ENCODE data around the gene ZSCAN10.
"Not testable (repeated sequence)": the region's sequence is repeated elsewhere in the genome, so short reads cannot be mapped to it uniquely, and the experiment has no call there.

ZSCAN10 gene

DNA sequence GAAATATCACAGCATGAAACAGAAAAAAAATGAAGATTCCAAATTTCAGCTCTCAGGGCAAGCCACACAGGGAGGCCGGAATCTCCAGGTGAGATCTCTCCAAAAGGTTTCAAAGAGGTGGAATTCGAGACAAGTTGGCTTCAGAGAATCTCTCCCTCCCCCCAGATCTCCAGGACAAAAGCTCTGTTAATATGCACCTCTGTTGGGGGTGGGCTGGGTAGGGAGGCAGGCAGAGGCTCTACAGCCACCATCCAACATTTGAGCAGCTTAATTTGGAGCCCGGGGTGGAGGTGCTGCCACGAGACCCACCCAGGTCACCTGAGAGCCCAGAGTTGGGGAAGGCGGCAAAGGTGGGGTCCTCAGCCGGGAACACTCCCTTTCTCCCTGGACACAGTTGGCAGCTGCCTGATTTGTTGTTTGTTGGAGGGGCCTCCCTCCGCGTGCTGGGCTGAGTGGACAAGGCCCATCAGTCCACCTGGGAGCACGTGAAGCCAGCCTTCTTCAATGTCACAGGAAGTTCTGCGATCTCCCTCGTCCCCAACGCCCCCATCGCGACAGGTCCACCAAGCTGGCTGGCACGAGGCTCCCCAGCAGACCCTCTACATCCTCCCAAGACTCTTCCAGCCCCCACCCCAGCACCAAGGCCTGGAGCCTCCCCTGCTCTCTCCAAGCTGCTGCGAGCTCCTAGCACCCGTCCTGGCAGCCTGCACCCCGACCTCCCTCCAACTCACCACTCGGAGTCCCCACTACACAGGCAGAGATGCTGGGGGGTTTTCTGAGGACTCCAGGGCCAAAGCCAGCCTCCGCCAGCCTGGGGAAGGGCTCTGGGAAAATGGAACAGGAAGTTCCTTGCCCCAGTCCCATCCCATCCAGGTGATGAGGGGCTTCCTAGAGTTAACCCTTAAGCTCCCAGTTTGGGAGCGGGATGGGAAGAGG lies at the start of gene ZSCAN10:
Gene ZSCAN10 (minus strand): TSS at position 836 of the 936 bp plus-strand sequence. CDS start 6,357 bp downstream, outside the sequence.
- DNase-seq (ENCODE audit: low read depth) = no peak

DNA sequence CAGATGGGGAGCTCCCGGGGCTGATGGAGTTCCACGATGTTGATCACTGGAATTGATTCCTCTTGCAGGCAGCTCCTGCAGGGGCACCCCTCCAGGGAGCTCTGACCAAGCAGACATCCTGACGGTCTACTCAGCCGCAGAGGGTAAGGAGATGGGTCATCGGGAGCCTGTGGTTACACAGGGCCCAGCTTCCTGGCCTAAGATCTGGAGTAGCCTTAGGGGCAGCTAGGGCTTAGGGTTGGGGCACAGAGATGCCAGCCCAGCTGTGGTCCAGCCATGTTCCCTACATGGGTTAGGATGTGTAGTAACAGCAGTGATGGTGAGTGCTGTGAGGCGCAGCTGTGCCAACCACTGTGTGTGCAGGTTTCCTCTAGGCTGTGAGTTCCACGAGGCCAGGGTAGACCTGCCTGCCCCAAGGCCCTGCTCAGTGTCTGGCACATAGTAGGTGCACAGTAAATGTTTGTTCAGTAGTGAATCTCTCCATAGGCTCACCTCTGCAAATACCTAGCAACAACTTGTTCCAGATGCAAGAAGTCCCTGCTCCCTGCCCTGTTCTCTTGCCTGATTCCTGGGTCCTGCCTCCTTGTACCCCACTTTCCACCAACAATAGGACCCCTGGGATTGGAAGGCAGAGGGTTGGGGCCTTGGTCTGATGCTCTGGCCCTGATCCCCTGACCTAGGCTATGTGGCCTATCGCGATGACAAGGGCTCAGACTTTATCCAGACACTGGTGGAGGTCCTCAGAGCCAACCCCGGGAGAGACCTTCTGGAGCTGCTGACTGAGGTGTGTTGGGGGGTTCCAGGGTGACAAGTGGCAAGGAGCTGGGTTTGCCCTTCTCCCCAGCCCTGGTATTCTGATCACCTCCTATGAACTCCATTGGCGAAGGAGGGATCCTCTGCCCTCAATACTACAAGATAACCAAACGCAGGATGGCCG lies 49.4 kb upstream of the ZSCAN10 start:
- no peak for DNase-seq (ENCODE audit: low read depth)

DNA sequence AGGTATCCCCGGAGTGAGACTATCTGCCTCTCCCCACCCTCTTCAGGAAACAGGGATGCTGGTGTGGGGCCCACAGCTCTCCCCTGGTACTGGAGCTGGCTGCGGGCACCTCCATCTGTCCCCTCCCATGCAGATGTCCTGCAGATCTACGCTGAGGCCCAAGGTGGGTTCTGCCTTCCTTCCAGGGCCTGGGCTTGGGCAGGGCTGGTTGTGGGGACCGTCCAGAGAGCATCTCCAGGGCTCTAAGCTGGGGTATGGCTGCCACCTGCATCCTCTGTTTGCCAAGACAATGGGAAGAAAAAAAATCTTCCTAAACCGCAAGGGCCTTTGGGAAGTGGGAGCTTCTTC lies 48.6 kb upstream of the ZSCAN10 start:
- no peak for DNase-seq (ENCODE audit: low read depth)

DNA sequence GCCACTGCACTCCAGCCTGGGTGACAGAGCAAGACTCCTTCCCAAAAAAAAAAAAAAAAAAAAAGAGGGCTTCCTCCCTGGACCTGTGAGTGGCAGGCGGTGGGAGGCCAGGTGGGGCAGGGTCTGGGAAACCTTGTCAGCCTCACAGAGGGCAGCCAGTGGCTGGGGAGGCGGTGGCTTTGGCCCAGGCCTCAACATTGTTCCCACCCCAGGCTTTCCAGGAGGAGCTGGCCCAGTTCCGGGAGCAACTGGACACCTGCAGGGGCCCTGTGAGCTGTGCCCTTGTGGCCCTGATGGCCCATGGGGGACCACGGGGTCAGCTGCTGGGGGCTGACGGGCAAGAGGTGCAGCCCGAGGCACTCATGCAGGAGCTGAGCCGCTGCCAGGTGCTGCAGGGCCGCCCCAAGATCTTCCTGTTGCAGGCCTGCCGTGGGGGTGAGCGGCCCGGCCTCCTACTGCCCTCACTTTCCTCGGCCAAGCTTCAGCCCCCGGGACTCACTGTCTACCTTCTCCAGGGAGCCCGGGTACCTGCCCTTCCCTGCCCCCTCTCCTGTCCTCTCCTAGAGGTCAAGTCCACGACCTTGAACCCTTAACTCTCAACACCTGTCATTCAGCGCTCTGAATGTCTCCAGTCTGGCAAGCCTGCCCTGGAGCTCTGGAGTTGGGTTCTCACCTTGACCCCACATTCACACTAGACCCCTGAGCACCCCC lies 48.1 kb upstream of the ZSCAN10 start:
- no peak for DNase-seq (ENCODE audit: low read depth)

DNA sequence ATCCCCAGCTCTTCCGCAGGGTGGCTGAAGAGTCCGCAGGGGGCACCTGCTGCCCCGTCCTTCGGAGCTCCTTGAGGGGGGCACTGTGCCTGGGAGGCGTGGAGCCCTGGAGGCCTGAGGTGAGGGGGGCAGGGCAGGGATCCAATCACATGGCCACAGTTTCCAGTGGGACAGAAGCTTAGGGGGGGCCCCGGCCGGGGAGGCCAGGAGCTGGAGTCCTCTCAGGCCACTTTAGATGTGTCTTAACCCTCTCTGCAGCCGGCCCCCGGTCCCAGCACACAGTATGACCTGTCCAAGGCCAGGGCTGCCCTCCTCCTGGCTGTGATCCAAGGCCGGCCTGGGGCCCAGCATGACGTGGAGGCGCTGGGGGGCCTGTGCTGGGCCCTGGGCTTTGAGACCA lies 46.6 kb upstream of the ZSCAN10 start:
- DNase-seq (ENCODE audit: low read depth) = no peak

DNA sequence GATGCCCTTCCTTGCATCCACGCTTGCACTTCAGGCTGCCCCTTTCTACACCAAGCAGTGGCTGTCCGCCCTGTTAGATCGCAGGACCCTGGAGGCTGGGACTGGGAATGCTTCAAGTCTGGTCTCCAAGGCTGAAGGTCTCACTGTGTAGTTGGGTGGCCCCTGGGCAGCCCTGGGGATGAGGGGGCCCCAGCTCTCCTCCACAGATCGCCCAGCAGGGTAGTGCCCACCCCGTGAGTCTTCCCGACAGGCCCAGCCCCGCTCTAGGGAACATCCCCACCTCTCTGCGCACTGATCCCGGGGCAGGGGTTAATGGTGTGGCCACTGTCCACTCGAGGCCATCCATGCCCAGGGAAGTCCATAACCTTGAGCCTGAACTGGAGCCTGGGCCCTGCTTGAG lies 46.1 kb upstream of the ZSCAN10 start:
- DNase-seq (ENCODE audit: low read depth) = no peak

DNA sequence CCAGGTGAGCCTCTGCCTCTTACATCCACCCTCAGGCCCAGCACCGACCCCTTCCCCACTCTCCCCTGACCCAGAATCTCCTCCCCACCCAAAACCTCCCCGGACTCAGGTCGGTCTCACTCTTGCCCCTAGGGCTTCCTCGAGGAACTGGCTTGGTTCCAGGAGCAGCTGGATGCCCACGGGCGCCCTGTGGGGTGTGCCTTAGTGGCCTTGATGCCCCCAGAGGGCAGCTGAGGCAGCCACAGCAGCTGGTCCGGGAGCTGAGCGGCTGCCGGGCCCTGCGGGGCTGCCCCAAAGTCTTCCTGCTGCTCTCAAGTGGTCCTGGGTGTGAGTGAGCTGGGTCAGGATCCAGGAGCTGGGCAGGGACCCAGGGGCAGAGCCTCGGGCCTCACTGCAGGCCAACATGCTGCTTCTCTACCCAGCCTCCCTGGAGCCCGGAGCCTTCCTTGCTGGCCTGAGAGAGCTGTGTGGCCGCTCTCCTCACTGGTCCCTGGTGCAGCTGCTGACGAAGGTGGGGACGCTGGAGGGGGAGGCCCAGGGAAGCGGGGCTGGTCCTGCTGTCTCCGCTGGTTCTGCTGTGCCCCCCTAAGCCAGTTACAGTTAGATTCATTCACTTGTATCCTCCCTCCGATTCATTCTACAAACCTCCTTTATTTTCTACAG lies 45.4 kb upstream of the ZSCAN10 start:
- no peak for DNase-seq (ENCODE audit: low read depth)

DNA sequence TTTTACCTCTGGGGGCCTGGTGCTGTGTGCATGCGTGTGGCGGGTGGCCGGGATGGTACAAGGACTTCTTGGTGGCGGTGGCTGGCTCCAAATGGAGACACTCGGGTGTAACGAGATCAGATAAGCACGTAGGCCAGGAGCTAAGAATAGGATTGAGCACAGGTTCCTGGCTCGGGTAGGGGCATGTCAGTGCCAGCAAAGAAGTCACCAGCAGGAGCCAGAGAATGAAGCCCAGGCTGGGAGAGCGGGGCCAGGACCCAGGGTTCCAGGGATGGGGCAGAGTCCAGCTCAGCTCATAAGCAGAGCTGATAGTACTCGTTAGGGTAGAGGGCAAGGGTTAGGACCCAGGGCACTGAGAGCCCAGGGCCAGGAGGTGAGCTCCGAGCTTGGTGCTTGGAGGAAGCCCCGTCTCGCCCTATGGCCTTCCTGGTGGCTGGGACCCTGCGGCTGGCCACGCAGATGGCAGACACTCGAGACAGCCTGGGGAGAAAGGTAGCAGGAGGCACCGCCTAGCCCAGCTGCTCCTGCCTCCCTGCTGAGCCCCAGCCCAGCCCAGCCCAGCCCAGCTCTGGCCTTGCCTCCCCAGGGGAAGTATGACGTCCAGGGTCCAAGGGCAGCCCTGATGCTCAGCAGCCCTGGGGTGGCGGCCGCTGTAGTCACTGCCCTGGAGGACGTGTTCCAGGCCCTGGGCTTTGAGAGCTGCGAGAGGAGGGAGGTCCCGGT lies 44.7 kb upstream of the ZSCAN10 start:
- DNase-seq (ENCODE audit: low read depth) = no peak

DNA sequence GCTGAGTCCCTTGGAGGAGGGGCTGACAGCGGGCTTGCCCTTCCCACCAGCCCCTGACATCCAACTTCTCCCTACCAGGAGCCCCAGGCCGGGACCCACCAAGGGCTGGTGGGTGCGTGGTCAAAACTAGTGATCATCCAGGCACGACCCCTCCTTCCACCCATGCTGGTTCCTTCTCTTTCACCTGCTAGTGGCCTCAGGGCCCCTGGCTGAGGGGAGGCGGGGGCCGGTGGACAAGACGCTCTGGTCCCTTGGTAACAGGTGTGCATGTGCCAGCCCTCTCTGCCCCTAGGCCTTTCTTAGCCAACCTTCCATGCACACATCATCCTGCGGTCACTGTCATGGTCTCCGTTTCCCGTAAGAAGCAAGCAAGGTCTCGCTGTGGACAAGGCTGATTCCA lies 44.1 kb upstream of the ZSCAN10 start:
- no peak for DNase-seq (ENCODE audit: low read depth)

DNA sequence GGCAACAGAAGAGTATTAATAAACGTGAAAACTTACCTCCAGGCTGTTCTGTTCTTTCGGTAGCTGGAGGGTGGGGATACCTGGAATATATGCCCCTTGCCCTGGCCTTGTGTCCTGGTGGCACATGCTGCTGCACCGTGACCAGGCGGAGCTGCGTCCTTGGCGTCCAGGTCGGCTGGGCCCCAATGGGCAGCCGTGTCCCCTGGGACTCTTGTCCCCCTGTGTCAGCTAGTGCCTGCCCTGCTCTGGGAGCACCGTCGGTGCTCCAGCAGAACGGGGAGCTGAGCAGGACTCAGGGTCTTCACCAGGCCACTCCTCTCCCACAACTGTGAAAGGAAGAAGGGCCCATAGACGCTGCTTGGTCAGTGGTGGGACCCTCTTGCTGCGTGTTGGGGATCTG lies 43.7 kb upstream of the ZSCAN10 start:
- no peak for DNase-seq (ENCODE audit: low read depth)

DNA sequence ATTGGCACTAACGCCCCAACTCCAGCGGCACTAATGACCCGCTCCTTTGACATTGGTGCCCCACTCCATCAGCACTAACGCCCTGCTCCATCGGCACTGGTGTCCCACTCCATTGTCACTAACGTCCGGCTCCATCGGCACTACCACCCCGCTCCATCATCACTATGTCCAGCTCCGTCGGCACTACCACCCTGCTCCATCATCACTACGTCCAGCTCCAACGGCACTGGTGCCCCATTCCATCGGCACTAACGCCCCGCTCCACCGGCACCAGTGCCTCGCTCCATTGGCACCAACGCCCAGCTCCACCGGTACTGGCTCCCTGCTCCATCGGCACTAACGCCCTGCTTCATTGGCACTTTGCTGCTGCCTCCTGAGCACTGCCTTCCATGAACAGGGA lies 43.2 kb upstream of the ZSCAN10 start:
- DNase-seq (ENCODE audit: low read depth) = no peak

DNA sequence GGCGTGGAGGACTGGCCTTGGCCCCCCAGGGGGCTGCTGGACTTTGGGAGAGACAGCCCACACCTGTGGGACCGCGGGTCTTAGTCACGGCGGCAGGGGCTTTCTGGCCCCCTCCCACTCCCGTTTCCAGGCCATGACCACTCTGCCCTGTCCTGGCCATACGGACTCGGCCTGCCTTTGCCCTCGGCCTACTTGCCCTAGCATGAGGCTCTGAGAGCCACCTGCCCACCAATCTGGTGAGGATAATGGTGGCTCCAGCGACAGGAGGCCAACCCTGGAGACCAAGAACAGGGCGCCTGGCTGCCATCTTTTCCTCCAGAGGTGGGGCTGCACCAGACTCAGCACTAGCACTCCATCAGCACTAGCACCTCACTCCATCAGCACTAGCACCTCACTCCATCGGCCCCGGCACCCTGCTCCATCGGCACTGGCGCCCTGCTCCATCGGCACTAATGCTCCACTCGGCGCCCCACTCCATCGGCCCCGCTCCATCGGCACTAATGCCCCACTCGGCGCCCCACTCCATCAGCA lies 42.8 kb upstream of the ZSCAN10 start:
- DNase-seq (ENCODE audit: low read depth) = no peak

DNA sequence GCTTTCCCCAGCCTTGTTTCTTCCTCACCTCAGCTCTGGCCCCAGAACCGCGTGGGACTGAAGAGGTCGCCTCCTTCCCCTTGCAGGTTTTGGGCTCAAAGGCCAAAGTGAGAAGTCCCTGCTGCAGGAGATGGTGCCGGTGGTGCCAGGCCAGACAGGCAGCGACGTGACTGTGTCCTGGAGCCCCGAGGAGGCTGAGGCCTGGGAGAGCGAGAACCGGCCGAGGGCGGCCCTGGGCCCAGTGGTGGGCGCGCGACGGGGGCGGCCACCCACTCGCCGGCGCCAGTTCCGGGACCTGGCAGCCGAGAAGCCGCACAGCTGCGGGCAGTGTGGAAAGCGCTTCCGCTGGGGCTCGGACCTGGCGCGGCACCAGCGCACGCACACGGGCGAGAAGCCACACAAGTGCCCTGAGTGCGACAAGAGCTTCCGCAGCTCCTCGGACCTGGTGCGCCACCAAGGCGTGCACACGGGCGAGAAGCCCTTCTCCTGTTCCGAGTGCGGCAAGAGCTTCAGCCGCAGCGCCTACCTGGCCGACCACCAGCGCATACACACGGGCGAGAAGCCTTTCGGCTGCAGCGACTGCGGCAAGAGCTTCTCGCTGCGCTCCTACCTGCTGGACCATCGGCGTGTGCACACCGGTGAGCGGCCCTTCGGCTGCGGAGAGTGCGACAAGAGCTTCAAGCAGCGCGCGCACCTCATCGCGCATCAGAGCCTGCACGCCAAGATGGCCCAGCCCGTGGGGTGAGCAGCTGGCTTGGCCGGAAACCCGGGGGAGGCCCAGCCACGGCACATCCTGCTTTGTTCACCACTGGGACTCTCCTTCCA lies 41.7 kb upstream of the ZSCAN10 start:
- DNase-seq (ENCODE audit: low read depth) = no peak

DNA sequence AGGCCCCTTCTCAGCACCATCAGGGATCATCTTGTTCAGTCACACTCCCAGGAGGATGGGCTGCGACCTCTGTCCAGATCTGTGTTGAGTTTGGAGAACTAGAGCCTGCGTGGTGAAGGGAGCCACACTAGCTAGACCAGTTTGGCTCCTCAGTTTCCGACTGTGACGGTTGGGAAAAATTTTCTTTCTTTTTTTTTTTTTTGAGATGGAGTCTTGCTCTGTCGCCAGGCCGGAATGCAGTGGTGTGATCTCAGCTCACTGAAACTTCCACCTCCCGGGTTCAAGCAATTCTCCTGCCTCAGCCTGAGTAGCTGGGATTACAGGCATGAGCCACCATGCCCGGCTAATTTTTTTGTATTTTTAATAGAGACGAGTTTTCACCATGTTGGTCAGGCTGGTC lies 40.5 kb upstream of the ZSCAN10 start:
- DNase-seq (ENCODE audit: low read depth) = not testable (repeated sequence)

DNA sequence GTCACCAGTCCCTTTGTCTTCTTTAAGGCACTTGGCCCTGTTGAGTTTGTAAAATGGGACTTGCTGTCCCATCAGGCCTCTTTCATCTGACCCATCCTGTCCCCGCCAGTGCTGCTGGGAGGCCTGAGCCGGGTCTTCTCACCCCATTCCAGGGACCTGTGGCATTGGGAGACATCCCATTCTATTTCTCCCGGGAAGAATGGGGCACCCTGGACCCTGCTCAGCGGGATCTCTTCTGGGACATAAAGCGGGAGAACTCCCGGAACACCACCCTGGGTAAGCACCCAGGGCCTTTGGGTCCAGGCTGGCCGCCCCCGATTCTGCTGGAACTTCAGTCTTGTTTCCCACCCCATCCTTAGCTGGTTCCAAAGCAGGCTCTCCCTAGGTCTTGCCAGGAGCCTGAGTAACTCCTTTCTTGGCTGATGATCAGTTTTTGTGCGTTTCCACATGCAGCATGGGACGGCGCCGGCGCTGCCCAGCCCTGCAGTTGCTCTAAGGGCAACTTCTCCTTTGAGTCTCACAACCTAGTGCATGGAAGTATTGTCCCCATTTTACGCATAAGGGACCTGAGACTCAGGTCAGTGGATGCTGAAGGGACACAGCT lies 39.8 kb upstream of the ZSCAN10 start:
- DNase-seq (ENCODE audit: low read depth) = no peak

DNA sequence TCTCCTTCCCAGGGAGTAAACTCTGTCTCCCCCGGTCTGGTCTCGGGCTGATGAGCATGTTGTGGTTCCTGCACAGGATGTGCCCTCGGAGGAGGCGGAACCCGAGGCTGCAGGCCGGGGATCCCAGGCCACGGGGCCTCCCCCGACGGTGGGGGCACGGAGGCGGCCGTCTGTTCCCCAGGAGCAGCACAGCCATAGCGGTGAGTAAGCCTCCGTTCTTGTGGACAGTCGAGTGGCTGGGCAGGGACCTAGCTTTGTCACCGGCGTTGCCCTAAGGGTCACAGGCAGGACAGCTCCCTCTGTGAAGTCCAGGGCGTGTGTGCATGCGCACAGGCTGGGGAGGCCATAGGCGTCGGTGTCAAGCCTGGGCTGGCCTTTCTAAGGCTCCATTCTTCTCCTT lies 39.2 kb upstream of the ZSCAN10 start:
- no peak for DNase-seq (ENCODE audit: low read depth)

DNA sequence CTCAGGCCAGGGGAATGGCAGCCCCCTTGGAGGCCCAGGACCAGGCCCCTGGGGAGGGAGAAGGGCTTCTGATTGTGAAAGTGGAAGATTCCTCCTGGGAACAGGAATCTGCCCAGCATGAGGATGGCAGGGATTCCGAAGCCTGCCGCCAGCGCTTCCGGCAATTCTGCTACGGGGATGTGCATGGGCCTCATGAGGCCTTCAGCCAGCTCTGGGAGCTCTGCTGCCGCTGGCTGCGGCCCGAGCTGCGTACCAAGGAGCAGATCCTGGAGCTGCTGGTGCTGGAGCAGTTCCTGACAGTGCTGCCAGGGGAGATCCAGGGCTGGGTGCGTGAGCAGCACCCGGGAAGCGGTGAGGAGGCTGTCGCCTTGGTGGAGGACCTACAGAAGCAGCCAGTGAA lies 38.2 kb upstream of the ZSCAN10 start:
- no peak for DNase-seq (ENCODE audit: low read depth)

DNA sequence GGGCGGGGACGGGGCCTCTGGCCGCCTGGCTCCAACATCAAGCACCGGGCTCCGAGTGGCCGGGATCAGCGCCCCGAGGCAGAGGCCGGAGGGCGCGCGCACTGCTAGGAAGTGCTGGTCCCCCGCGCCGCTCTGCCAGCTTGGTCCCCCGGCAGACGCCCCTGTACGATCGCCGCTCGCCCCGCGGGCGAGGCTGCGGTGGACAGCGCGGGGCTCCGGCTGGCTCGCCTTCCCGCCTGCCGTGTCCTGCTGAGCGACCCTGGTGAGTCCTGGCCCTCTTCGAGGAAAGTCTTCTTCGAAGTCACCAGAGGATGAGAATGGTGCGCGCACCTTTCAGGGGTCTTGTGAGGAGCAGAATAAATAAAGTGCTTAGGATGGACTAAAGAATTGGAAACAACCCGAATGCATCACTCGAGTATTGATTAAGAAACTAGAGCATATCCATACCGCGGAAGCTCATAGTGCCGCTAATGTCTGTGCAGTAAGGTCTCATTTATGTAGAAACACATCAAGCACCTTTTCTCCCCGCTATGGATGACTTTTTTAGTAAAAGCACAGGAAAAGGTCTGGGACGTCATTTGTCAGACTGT lies 36.1 kb upstream of the ZSCAN10 start:
- DNase-seq (ENCODE audit: low read depth) = no peak
